HG03280 (cell line): ENCODE results near the gene U2AF2.

ENCODE experiments used
- ATAC-seq: cut with Tn5 transposase; IDR thresholded peaks from one replicate; pipeline ENCODE4 v1.9.1; 2021; ENCODE audit warnings: mild to moderate bottlenecking, moderate library complexity; ENCODE audit not compliant: unreplicated experiment

Gene U2AF2

DNA sequence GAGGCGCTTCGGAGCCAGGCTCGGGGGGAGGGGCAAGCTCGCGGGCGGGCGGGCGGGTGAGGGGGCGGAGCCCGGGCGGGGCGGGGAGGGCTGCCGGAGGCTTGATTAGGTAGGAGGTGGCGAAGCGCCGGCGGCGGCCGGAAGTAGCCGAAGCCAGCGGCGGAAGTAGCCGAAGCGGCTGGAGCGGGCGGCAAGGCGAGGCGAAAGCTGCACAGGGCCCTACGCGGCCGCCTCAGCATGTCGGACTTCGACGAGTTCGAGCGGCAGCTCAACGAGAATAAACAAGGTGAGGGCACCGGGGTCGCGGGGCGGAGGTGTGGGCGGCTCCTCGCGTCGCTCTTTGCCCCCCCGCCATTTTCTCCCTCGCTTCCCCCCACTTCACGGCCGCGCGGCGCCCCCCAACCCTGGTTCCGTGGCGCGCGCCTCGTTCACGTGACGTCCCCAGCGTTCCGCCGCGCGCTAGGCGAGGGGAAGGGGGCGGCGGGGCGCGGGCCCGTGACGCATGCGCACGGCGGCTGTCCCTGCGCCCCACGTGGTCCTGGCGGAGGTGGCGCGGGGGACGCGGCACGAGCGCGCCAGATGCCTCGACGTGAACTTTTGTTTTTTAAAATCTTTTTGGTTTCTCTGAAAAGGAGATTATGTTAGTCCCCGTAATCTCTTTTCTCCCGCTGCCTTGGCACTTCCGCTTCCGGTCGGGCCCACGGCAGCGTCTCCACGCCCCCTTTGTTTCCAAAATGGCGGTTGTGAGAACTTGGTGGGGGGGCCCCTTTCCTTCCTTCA lies at the start of gene U2AF2:
Gene U2AF2, plus strand, starts transcription at position 168 of the 780 bp plus-strand sequence. Its CDS starts 70 bp downstream, at position 238.
- ATAC-seq: peak; percentile 37

GRCh38 chr19:55605207-55605636 lies 49.6 kb upstream of the U2AF2 start:
- peak; percentile 79 for ATAC-seq

GRCh38 chr19:55605637-55606470 lies 49.0 kb upstream of the U2AF2 start, which contains the start of gene ZNF865:
ZNF865 (plus strand) TSS chr19:55605647; CDS start chr19:55613619, 7,972 bp downstream.
- ATAC-seq: peak; percentile 27

DNA sequence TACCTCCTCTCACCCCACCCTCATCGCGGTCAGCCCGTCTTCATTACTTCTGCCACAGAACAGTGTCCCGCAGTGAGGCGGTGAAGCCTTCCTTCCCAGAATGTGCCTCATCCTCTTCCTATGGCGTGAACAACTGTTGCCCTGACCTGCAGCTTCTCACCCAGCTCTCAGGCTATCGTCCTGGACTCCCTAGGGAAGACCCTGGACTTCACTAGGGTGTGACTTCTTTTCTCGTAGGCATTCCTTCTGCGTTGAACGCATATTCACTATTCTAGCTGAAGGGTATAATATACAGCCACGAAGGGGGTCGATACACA lies 48.4 kb upstream of the U2AF2 start:
- no peak for ATAC-seq

DNA sequence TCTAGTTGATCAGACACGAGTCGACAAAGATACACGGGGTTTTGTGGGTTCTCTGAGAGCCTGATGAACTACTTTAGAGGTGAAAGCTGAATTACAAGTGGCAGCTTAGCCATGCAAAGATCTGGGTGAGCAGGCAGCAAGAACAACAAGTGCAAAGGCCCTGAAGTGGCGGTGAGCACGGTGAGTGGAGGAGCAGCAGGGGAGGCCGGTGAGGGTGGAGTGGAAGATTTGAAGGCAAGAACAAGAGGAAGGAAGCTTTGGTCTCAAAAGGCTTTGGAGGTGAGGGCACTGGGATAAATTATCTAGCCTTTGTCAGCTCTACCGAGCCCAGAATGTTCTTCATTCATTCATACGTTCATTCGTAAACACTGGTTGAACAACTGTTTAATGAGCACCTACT lies 48.0 kb upstream of the U2AF2 start:
- ATAC-seq: no peak

DNA sequence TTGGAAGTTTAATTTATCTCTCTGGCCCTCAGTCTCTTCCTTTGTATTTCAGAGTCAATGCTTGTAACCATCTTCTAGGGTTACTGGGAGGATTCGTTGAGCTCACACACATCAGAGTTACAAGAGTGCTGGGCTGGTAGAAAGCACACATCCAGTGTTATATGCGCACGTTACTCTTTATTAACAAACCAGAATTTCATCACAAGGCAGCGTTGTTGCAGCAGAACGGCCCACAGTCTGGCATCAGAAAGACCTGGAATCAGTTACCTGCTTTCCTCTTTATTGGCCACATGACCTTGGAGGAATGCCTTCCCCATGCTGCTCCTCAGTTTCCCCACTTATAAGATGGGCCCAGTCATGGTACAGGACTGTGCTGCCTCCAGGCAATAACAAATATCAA lies 45.5 kb upstream of the U2AF2 start:
- no peak for ATAC-seq

DNA sequence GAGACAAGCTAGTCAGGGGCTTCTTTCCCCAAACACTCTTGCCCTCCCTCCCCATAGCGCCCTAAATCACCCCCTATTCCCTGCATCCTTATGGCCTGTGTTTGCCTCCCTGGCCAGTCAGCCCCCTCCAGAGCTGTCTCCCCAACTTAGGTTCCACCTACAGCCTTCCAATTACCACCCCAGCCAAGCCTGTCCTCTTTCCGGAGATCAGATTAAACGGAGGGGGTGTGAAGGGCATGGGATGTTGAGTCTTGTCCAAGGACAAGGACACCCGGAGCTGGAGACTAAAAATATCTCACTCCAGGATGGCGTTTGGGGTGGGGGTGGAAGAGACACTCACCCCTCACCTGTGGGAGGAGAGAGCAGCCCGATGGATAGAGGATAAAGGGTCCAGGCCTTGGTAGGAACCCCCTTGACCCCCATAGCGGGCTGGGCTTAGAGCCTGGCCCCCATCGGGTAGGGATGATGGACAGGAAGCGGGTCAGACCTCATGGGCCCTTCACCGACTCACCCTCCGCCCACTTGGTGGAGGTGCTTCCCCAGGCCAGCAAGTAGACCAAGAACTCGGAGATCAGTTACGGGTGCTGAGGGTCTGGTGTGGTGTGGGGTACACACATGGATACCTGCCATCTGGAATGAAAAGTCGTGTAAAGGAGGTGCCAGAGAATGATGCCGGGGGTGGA lies 43.4 kb upstream of the U2AF2 start:
- ATAC-seq: no peak

- no peak for ATAC-seq
These were observed 42.7 kb upstream of the U2AF2 start for GRCh38 chr19:55611983-55612645.

GRCh38 chr19:55613396-55613795 lies 41.4 kb upstream of the U2AF2 start:
- ATAC-seq: no peak

- ATAC-seq: no peak
These were observed 40.7 kb upstream of the U2AF2 start for GRCh38 chr19:55613930-55614710.

- no peak for ATAC-seq
These were observed 39.9 kb upstream of the U2AF2 start for GRCh38 chr19:55614711-55615542.

DNA sequence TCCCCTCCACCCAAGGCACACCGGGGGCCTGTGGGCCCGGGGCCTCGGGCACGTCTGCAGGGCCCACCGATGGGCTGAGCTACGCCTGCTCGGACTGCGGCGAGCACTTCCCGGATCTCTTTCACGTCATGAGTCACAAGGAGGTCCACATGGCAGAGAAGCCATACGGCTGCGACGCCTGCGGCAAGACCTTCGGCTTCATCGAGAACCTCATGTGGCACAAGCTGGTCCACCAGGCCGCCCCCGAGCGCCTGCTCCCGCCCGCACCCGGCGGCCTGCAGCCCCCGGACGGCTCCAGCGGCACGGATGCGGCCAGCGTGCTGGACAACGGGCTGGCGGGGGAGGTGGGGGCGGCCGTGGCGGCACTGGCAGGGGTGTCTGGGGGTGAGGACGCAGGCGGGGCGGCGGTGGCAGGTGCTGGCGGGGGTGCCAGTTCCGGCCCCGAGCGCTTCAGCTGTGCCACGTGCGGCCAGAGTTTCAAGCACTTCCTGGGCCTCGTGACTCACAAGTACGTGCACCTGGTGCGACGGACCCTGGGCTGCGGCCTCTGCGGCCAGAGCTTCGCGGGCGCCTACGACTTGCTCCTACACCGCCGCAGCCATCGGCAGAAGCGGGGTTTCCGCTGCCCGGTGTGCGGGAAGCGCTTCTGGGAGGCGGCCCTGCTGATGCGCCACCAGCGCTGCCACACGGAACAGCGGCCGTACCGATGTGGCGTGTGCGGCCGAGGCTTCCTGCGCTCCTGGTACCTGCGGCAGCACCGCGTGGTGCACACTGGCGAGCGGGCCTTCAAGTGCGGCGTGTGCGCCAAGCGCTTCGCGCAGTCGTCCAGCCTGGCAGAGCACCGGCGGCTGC lies 39.1 kb upstream of the U2AF2 start:
- no peak for ATAC-seq

DNA sequence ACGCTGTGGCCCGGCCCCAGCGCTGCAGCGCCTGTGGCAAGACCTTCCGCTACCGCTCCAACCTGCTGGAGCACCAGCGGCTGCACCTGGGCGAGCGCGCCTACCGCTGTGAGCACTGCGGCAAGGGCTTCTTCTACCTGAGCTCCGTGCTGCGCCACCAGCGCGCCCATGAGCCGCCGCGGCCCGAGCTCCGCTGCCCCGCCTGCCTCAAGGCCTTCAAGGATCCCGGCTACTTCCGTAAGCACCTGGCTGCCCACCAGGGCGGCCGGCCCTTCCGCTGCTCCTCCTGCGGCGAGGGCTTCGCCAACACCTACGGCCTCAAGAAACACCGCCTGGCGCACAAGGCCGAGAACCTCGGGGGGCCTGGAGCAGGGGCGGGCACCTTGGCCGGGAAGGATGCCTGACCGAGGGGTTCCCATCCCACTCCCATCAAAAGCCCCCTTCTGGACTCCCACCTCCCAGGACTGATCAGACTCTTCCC lies 38.4 kb upstream of the U2AF2 start:
- ATAC-seq: no peak

GRCh38 chr19:55617426-55617825 lies 37.4 kb upstream of the U2AF2 start:
- no peak for ATAC-seq

DNA sequence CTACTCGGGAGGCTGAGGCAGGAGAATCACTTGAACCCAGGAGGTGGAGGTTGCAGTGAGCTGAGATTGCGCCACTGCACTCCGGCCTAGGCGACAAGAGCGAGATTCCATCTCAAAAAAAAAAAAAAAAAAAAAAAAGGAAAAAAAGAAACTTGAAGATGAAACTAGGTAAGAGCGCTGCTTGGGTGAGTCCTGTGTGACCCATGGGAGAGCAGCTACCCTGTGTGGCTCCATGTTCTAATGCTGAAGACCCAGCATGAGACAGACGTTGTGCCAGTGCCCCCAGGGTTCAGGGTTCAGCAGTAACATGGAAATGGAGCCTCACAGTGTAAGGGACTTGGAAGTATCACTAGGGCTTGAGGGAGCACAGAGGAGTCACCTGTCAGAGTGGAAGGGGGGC lies 36.4 kb upstream of the U2AF2 start:
- ATAC-seq: no peak

- no peak for ATAC-seq
These were observed 35.5 kb upstream of the U2AF2 start for GRCh38 chr19:55619286-55619685.

DNA sequence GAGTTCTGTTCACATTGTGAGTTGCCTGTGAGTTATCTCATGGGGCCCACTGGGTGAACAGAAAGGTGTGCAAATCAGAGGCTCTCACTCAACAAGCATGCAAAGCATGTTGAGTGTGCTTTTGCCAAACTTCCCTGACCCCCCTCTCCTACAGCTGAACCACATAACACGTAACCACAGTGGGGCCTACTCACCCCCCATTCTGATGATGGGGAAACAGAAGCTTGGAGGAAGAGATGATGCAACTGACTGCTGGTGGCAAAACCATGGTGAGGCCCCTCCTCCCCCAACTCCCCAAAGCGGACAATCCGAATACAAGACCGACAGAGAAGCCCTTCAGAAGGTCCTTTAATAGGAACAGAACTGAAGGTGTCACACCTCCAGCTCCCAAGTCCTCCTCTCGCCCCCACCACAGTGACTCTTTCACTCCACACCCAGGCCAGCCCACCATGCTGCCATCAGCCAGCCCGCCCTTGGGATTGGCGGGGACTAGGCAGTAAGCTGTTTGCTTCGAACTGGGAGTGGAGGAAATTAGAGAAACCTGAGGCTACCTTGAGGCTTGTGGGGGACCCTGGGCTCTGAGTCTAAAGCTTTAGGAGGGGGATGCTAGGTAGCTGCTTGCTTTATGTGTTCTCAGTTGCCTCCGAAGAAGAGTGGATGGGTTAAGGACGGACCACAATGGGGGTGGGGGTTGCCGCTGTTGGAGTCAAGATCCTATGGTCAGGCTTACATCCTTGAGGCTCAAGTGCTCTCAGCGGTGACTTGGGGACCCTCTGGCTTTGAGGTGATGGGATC lies 34.2 kb upstream of the U2AF2 start:
- no peak for ATAC-seq
